GM12801 (cell line): Measurements from ENCODE around the gene ASB18.

Experiments
- TF ChIP-seq, protein P1 (sequence below): IDR thresholded peaks from one replicate; pipeline ENCODE4 v1.5.1; 2011; ENCODE audit warnings: control low read depth; ENCODE audit not compliant: insufficient read length; ENCODE audit errors: extremely low read depth

The ASB18 gene

DNA sequence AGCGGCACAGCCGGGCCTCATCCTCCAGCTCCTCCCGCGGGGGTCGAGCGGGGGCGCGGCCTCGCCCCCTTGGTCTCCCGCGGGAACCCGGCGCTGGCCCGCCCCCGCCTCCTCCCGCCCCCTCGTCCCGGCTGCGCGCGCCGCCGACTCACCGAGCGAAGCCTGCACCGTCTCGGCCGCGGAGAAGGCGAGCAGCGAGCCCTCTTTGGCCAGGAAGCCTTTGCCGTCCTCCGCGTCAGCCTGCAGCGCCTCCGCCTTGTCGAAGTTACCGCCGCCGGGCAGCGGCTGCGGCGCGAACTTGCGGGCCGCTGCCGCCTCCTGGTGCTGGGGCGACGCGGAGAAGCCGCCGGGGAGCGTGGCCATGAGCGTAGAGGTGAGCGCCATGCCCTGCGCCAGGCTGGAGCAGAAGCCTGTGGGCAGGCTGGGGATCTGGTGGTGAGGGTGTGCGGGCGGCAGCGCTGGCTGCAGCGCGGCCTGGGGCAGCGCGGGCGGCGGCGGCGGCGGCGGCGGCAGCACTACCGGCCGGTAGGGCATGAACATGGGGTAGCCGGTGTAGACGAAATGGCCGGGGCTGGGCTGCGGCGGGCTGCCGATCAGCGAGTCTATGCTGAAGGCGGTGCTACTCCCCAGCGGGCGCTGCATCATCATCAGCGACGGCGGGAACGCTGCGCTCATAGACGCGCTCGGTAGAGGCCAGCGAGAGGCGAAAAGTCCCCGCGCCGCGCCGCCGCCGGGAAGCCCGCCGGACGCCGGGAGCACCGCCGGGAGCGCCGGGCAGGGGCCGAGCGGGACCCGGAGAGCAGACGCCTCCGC, 96.7 kb downstream of the ASB18 start:
- TF ChIP-seq, protein P1, sequence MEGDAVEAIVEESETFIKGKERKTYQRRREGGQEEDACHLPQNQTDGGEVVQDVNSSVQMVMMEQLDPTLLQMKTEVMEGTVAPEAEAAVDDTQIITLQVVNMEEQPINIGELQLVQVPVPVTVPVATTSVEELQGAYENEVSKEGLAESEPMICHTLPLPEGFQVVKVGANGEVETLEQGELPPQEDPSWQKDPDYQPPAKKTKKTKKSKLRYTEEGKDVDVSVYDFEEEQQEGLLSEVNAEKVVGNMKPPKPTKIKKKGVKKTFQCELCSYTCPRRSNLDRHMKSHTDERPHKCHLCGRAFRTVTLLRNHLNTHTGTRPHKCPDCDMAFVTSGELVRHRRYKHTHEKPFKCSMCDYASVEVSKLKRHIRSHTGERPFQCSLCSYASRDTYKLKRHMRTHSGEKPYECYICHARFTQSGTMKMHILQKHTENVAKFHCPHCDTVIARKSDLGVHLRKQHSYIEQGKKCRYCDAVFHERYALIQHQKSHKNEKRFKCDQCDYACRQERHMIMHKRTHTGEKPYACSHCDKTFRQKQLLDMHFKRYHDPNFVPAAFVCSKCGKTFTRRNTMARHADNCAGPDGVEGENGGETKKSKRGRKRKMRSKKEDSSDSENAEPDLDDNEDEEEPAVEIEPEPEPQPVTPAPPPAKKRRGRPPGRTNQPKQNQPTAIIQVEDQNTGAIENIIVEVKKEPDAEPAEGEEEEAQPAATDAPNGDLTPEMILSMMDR: no peak

DNA sequence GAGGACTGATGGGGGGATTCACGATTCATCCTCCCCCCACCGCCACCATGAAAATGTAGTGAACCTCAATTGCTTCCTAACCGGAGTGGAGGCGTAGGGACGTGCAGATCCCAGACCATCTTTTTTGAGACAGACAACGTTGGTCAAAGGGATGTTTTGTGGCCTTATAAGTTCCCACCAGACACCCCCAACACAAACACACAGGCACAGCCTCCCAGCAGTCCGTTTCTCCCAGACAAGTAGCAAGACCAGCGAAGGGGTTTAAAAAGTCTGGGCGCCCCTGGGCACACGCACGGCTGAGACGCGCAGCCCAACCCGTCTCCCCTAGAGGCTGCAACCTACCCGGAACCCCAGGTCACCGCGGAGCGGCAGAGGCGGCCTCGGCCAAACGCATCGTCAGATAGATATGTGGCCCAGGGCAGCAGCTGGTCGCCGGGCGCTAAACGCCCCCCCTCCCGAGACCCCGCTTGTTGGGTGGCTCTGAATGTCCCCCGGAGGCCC, 97.4 kb downstream of the ASB18 start:
- TF ChIP-seq, protein P1: no peak

DNA sequence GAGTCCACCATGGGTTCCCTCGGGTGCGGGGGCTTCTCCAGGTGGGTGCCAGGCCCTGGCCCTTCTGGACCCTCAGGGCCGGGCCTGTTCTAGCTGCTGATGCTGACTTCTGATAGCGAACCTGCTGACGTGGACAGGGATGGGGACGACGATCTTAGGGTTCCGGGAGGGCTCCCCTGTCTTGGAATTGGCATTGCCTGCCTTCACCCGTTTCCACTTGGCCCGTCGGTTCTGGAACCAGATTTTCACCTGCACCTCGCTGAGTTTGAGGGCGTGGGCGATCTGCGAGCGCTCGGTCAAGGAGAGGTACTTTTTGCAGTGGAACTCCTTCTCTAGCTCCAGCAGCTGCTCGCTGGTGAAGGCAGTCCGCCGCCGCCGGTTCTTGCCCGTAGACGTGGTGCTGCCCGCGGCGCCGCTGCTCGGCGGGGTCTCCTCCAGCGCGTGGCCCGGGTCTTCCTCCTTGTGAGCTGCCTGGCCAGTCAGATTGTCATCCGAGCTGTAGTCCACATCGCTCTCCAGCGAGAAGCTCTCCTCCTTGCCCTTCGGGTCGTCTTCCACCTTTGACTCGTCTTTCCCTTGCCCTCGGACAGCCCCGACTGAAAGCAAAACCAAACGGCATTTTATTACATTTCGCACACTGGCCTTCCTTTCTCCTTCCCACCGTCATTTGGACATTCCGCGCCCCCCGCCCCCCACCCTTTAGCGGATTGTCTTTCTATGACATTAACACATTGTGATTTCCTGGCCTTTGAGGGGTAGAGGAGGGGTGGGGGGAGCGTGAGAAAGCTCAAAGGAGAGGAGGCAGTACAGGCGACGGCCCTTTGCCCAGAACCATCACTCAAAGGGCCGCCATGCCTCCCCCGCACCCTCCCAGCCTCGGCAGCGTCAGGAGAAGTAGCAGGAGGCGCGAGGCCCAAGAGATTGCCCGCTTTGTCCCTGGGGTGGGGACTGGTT, 98.1 kb downstream of the ASB18 start:
- TF ChIP-seq, protein P1: no peak

DNA sequence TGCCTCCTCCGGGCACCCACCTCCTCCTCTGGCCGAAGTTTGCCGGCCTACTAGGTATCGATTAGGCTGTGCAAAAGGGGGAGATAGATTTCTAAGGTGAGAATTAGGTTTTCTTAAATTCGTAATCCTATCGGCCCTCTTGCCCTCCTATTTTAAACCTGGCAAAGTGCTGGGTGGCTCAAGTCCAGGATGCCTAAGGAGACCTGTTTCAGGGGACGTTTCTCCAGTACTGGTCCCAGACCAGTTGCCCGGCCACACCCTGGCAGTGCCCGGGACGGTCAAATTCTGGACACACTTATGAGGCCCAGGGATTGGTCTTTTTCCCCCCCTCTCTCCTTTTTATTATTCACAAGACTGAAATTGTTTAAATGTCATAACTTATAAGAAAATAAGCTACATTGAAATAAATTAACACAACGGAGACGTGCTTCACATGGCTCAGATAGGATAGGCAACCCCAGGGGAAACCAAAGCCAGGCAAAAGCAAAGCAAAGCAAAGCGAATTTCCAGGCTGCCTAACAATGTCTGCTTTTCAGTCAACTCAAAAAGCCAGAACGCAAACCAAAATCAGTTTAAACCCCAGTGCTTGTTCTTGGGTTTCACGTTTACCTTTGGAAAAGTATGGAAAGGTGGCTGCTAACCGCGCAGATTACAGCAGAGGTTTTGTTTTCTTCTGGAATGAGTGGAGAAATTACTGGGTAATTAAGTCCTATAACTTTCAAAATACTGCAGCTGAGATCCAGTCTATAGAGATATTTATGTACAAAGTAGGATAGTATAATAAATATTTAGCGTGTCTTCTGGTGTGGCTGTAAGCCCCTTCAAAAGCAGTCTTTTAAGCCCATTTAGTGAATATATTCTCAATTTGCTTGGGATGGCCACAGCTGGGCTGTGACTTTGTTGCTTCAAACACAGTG, 99.0 kb downstream of the ASB18 start:
- TF ChIP-seq, protein P1: no peak

DNA sequence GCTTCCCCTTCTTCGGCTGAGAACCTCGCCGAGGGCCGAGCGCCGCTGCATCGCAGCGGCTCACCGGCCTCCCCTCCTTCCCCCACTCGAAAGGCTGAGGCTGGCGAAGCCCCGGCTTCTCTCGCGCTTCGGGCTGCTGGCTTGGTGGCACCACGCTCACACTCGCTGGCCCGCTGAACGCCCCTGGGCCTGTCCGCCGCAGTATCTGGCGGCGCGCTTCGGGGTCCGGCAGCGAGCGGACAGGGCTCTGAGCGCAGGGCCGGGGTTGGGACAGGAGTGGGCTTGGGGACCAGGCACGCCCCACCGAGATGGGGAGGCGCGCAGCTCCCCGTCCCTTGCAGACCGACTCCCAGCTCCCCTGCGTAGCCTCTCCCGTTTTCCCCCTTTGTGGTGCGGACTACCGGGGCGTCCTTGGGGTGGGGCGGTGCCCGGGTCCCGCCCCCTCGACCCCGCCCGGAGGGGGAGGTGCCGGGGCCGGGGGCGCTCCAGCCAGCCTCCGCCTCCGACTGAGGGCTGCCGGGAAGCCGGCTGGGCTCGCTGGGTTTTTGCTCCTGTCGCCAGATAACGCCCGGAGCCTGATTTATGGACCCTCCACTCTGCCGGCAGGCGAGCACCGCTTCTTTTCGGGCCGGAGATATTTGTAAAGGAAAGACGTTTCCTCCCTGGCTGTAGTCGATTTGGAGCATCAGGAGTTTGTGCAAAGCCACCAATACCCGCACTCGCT, 99.8 kb downstream of the ASB18 start:
- TF ChIP-seq, protein P1: no peak

DNA sequence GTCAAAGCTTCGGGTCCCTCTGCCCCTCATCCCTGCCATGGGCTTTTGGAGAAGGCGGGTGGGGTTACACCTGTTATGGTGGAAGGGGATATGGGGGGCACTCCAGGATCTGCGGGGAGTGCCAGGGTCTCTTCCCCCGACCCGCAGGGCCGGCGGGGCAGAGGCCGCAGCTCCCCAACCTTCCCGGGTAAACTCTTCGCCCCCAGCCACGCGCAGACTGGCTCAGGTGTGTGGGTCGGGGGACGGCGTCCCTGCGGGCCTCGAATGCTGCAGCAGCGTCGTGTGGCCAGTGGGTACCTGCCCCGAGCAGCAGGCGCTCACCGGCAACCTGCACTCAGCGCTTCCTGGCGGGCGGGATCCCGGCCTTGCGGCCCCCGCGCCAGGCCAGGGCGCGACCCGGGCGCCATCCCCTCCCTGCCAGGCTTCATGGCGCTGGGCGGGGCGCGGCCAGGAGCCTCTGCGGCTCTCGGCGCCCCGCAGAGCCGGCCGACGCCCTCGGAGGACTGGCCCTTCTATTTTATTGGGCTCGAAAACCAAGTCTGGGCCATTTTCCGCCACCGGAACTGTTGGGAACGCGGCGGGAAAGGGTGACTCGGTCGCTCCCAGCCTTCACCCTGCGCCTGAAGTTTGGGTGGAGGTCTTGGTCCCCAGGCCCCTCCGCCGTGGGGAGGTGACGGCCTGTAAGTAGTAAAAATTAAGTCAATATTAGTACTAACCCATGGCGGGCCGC, 100.6 kb downstream of the ASB18 start:
- TF ChIP-seq, protein P1: no peak
